Measurements from ENCODE around the gene FAM53B. TPM values are rescaled to one million over a fixed set of nuclear protein-coding genes. Genes with fewer than 3 reads are reported as not detected.

FAM53B gene
- total RNA-seq, 1 experiment from 2014 or later: 13.7 TPM

- no peaks in the 10 kb centered on the region for H3K27me3 Mint-ChIP-seq (ENCODE audit: insufficient read depth, unreplicated experiment)
These were observed 91.5 kb downstream of the FAM53B start for GRCh38 chr10:124652701-124653100.

GRCh38 chr10:124652200-124652599 is 92.0 kb downstream of the FAM53B start:
- no TSS peak for BruUV-seq (replicated peaks)
- no peak for TF ChIP-seq CTCF (IDR thresholded peaks at IDR 0.05; ENCODE audit: insufficient read depth in 1 of 2, low read depth in 1 of 2, low read length in 1 of 2, severe bottlenecking in 1 of 2, unreplicated experiment in 1 of 2)

More at GRCh38 chr10:124652701-124653100, 91.5 kb downstream of the FAM53B start:
- Mint-ChIP-seq H3K36me3 (ENCODE audit: insufficient read depth, unreplicated experiment) (no peaks in the 10 kb centered on the region), H3K4me3 (ENCODE audit: unreplicated experiment) (no peak overlapping the region), H3K9me3 (ENCODE audit: unreplicated experiment) (no peaks in the 10 kb centered on the region), H3K4me1 (ENCODE audit: low read depth, unreplicated experiment) (peaks cover 5% of the 10 kb centered on the region), H3K27ac (ENCODE audit: unreplicated experiment) (no peak overlapping the region)
- ChIA-PET CTCF (no interaction called here), POLR2A (no interaction called here)
- H3K27me3 ChIP-seq (replicated peaks; ENCODE audit: control insufficient read depth, insufficient read depth, low read length): no peaks in the 10 kb centered on the region
- H3K9me3 ChIP-seq: no peaks in the 10 kb centered on the region
- no peaks in the 10 kb centered on the region for H3K36me3 ChIP-seq (ENCODE audit: control insufficient read depth, insufficient read depth, low read length)
- DNase-seq: no peak
- intact Hi-C loops (cut with micrococcal nuclease; ENCODE audit: unreplicated experiment): no loop called here
- H3K4me1 ChIP-seq: no peaks in the 10 kb centered on the region; the same call in 1 of the 2 replicates
- H3K4me3 ChIP-seq (ENCODE audit: low read depth, low read length): no peak overlapping the region
- no TSS peak for BruUV-seq (replicated peaks)
- TF ChIP-seq CTCF (IDR thresholded peaks at IDR 0.05; ENCODE audit: insufficient read depth in 1 of 2, low read depth in 1 of 2, low read length in 1 of 2, severe bottlenecking in 1 of 2, unreplicated experiment in 1 of 2): no peak

GRCh38 chr10:124651402-124651891 is 92.7 kb downstream of the FAM53B start:
- TF ChIP-seq CTCF (IDR thresholded peaks at IDR 0.05; ENCODE audit: insufficient read depth in 1 of 2, low read depth in 1 of 2, low read length in 1 of 2, severe bottlenecking in 1 of 2, unreplicated experiment in 1 of 2): no peak
- Histone ChIP-seq H3K9me3 (no peaks in the 10 kb centered on the region), H3K4me1 (no peaks in the 10 kb centered on the region; the same call in 1 of the 2 replicates), H3K36me3 (ENCODE audit: control insufficient read depth, insufficient read depth, low read length) (no peaks in the 10 kb centered on the region), H3K4me3 (ENCODE audit: low read depth, low read length) (no peak overlapping the region), H3K27me3 (replicated peaks; ENCODE audit: control insufficient read depth, insufficient read depth, low read length) (no peaks in the 10 kb centered on the region)
- no peak overlapping the region for H3K27ac Mint-ChIP-seq (ENCODE audit: unreplicated experiment)
- no peaks in the 10 kb centered on the region for H3K27me3 Mint-ChIP-seq (ENCODE audit: insufficient read depth, unreplicated experiment)
- no TSS peak for BruUV-seq (replicated peaks)
- no peaks in the 10 kb centered on the region for H3K36me3 Mint-ChIP-seq (ENCODE audit: insufficient read depth, unreplicated experiment)
- no peak overlapping the region for H3K4me3 Mint-ChIP-seq (ENCODE audit: unreplicated experiment)
- intact Hi-C loops (cut with micrococcal nuclease; ENCODE audit: unreplicated experiment): no loop called here
- no peaks in the 10 kb centered on the region for H3K4me1 Mint-ChIP-seq (ENCODE audit: low read depth, unreplicated experiment)
- DNase-seq: no peak
- no peaks in the 10 kb centered on the region for H3K9me3 Mint-ChIP-seq (ENCODE audit: unreplicated experiment)
- ChIA-PET POLR2A (no interaction called here), CTCF (no interaction called here)

More at GRCh38 chr10:124652200-124652599, 92.0 kb downstream of the FAM53B start:
- CTCF ChIA-PET: no interaction called here
- H3K9me3 Mint-ChIP-seq (ENCODE audit: unreplicated experiment): no peaks in the 10 kb centered on the region
- intact Hi-C loops (cut with micrococcal nuclease; ENCODE audit: unreplicated experiment): no loop called here
- no peak overlapping the region for H3K4me3 ChIP-seq (ENCODE audit: low read depth, low read length)
- no peak overlapping the region for H3K4me3 Mint-ChIP-seq (ENCODE audit: unreplicated experiment)
- H3K4me1 ChIP-seq: no peaks in the 10 kb centered on the region; the same call in 1 of the 2 replicates
- POLR2A ChIA-PET: no interaction called here
- H3K4me1 Mint-ChIP-seq (ENCODE audit: low read depth, unreplicated experiment): no peaks in the 10 kb centered on the region
- H3K27me3 ChIP-seq (replicated peaks; ENCODE audit: control insufficient read depth, insufficient read depth, low read length): no peaks in the 10 kb centered on the region
- H3K27me3 Mint-ChIP-seq (ENCODE audit: insufficient read depth, unreplicated experiment): no peaks in the 10 kb centered on the region
- DNase-seq: no peak
- no peaks in the 10 kb centered on the region for H3K9me3 ChIP-seq
- no peak overlapping the region for H3K27ac Mint-ChIP-seq (ENCODE audit: unreplicated experiment)
- no peaks in the 10 kb centered on the region for H3K36me3 Mint-ChIP-seq (ENCODE audit: insufficient read depth, unreplicated experiment)
- H3K36me3 ChIP-seq (ENCODE audit: control insufficient read depth, insufficient read depth, low read length): no peaks in the 10 kb centered on the region
